Ectodermal cell (in vitro differentiated cells): Measurements from ENCODE around the gene MLEC.
"Not testable (repeated sequence)": the region's sequence is repeated elsewhere in the genome, so short reads cannot be mapped to it uniquely, and the experiment has no call there.

Source experiments
- H3K27ac ChIP-seq: 2 replicates; pipeline ENCODE4 v1.7.0; 2013; ENCODE audit warnings: mild to moderate bottlenecking, low read depth, low read length; ENCODE audit not compliant: insufficient read depth, poor library complexity, severe bottlenecking
- H3K27me3 ChIP-seq: 2 replicates; pipeline ENCODE4 v1.7.0; 2013; ENCODE audit warnings: mild to moderate bottlenecking, low read length; ENCODE audit not compliant: insufficient read depth, control insufficient read depth, poor library complexity, severe bottlenecking
- H3K36me3 ChIP-seq: one replicate; pipeline ENCODE4 v1.7.0; 2013; ENCODE audit warnings: low read length; ENCODE audit not compliant: control insufficient read depth, insufficient read depth
- H3K4me1 ChIP-seq: one replicate; pipeline ENCODE4 v1.7.0; 2013; ENCODE audit warnings: low read length; ENCODE audit not compliant: control insufficient read depth, insufficient read depth
- H3K4me3 ChIP-seq: 2 replicates; pipeline ENCODE4 v1.7.0; 2013; ENCODE audit warnings: low read depth, low read length, control low read depth; ENCODE audit not compliant: insufficient read depth
- H3K9me3 ChIP-seq: 2 replicates; pipeline ENCODE4 v1.7.0; 2013; ENCODE audit warnings: mild to moderate bottlenecking, low read length, moderate library complexity; ENCODE audit not compliant: control insufficient read depth
- WGBS, 2 experiments: methylation state at CpG; one replicate each; pipeline ENCODE4 v1.1.7; 2013; ENCODE audit warnings: missing lambda C conversion rate in 2 of 2; 5-methylcytosine and 5-hydroxymethylcytosine counted together

The MLEC gene

DNA sequence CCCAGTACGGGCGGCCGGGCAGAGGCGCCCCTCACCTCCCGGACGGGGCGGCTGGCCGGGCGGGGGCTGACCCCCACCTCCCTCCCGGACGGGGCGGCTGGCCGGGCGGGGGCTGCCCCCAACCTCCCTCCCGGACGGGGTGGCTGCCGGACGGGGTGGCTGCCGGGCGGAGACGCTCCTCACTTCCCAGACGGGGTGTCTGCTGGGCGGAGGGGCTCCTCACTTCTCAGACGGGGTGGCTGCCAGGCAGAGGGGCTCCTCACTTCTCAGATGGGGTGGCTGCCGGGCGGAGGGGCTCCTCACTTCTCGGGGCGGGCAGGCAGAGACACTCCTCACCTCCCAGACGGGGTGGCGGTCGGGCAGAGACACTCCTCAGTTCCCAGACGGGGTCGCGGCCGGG is 45.2 kb downstream of the MLEC start:
- not testable (repeated sequence) for H3K27me3 ChIP-seq, H3K27ac ChIP-seq, H3K4me1 ChIP-seq, H3K9me3 ChIP-seq, H3K4me3 ChIP-seq, H3K36me3 ChIP-seq
- whole genome bisulfite sequencing, 2 experiments = 91 to 97% methylated on average over 35 of the region's 35 CpGs

GRCh38 chr12:120733574-120733973 is 46.6 kb downstream of the MLEC start:
- Histone ChIP-seq H3K27ac (no peak overlapping the region), H3K9me3 (no peaks in the 10 kb centered on the region), H3K4me3 (no peak overlapping the region), H3K27me3 (no peaks in the 10 kb centered on the region), H3K4me1 (no peaks in the 10 kb centered on the region), H3K36me3 (no peaks in the 10 kb centered on the region)
- 88 to 89% methylated on average over 3 of the region's 3 CpGs for WGBS, 2 experiments

- Histone ChIP-seq H3K36me3 (no peaks in the 10 kb centered on the region), H3K4me3 (no peak overlapping the region), H3K27ac (no peak overlapping the region), H3K9me3 (no peaks in the 10 kb centered on the region), H3K27me3 (no peaks in the 10 kb centered on the region), H3K4me1 (no peaks in the 10 kb centered on the region)
- WGBS, 2 experiments = 95% methylated on average over 10 of the region's 10 CpGs
Observed at GRCh38 chr12:120734210-120734609, 47.3 kb downstream of the MLEC start.

- H3K36me3 ChIP-seq = no peaks in the 10 kb centered on the region
- H3K9me3 ChIP-seq = no peaks in the 10 kb centered on the region
- H3K4me1 ChIP-seq = no peaks in the 10 kb centered on the region
- no peaks in the 10 kb centered on the region for H3K27me3 ChIP-seq
- no peak overlapping the region for H3K27ac ChIP-seq
- 92 to 93% methylated on average over 2 of the region's 3 CpGs for WGBS, 2 experiments
- H3K4me3 ChIP-seq = no peak overlapping the region
Observed at GRCh38 chr12:120735181-120735580, 48.2 kb downstream of the MLEC start.

GRCh38 chr12:120736404-120737331 is 49.7 kb downstream of the MLEC start:
- Histone ChIP-seq H3K9me3 (no peaks in the 10 kb centered on the region), H3K4me3 (no peak overlapping the region)
- WGBS, 2 experiments = 93 to 95% methylated on average over 38 of the region's 38 CpGs

GRCh38 chr12:120737557-120738251 is 50.8 kb downstream of the MLEC start:
- Histone ChIP-seq H3K27ac (no peak overlapping the region), H3K4me3 (no peak overlapping the region), H3K36me3 (no peaks in the 10 kb centered on the region), H3K27me3 (no peaks in the 10 kb centered on the region), H3K9me3 (no peaks in the 10 kb centered on the region), H3K4me1 (no peaks in the 10 kb centered on the region)
- 87 to 88% methylated on average over 25 of the region's 25 CpGs for WGBS, 2 experiments

More at GRCh38 chr12:120736404-120737331, 49.7 kb downstream of the MLEC start:
- no peaks in the 10 kb centered on the region for H3K4me1 ChIP-seq
- H3K36me3 ChIP-seq = no peaks in the 10 kb centered on the region
- H3K27ac ChIP-seq = no peak overlapping the region
- H3K27me3 ChIP-seq = no peaks in the 10 kb centered on the region

DNA sequence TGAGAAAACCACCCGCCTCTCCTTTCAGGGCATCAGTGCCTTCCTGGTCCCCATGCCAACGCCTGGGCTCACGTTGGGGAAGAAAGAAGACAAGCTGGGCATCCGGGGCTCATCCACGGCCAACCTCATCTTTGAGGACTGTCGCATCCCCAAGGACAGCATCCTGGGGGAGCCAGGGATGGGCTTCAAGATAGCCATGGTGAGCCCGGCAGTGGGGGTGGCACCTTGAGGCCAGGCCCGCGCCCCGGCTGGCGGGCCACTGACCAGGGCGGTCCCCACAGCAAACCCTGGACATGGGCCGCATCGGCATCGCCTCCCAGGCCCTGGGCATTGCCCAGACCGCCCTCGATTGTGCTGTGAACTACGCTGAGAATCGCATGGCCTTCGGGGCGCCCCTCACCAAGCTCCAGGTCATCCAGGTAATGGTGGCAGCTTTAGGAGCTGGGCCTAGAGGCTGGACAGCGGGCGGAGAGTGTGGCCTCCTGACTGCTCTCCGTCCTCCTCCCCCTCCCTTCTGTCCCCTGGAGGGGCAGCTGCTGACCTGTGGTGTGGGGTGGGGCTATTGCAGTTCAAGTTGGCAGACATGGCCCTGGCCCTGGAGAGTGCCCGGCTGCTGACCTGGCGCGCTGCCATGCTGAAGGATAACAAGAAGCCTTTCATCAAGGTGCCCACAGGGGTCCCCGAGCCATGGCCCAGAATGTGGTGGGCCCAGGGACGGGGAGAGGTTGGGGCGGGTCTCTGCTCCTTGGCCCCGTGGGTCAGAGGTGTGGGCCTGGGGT is 51.5 kb downstream of the MLEC start:
- whole genome bisulfite sequencing, 2 experiments = 90 to 91% methylated on average over 31 of the region's 31 CpGs
- Histone ChIP-seq H3K27ac (no peak overlapping the region), H3K4me3 (no peak overlapping the region), H3K27me3 (no peaks in the 10 kb centered on the region), H3K4me1 (no peaks in the 10 kb centered on the region), H3K9me3 (no peaks in the 10 kb centered on the region), H3K36me3 (no peaks in the 10 kb centered on the region)

- no peaks in the 10 kb centered on the region for H3K36me3 ChIP-seq
Observed at GRCh38 chr12:120739031-120739762, 52.2 kb downstream of the MLEC start.

DNA sequence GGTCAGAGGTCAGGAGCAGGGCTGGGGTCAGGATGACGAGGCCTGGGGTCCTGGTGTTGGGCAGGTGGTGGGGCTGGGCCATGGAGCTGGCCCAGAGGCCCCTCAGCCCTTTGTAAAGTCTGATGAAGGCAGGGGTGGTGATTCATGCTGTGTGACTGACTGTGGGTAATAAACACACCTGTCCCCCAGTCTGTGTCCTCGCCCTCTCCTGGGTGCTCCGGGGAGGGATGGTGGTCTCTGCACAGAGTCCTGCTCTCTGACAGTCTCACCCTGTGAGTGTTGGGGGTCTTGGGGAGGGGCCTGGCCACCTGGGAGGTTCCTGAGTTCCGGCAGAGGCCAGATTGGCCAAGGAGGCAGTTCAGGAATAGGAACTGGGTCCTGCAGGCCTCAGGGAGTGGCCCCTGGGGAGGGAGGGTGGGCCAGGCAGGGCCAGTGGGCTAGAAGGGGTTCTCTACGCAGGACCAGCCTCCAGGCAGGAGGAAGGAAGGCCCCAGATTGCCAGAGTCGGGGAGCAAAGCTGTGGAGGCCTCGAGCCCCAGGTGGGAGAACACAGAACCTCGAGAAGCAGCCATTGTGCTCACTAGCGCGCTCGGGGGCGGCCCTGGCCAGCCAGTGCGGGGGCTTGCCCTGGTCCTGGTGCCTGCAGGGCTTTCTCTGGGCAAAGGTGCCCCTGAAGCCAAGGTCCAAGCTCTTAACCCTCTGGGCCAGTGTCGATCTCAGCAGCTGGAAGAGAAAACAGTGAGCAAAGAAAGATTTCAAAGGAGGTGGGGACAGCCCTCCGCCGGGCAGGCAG is 53.1 kb downstream of the MLEC start:
- Histone ChIP-seq H3K4me1 (no peaks in the 10 kb centered on the region), H3K27ac (no peak overlapping the region), H3K4me3 (no peak overlapping the region), H3K9me3 (no peaks in the 10 kb centered on the region), H3K36me3 (no peaks in the 10 kb centered on the region), H3K27me3 (no peaks in the 10 kb centered on the region)
- 91% methylated on average over 16 of the region's 16 CpGs for WGBS, 2 experiments

More at GRCh38 chr12:120739031-120739762, 52.2 kb downstream of the MLEC start:
- no peak overlapping the region for H3K27ac ChIP-seq
- H3K4me1 ChIP-seq = no peaks in the 10 kb centered on the region
- WGBS, 2 experiments = 94 to 95% methylated on average over 38 of the region's 38 CpGs
- H3K27me3 ChIP-seq = no peaks in the 10 kb centered on the region
- no peaks in the 10 kb centered on the region for H3K9me3 ChIP-seq
- no peak overlapping the region for H3K4me3 ChIP-seq
